AG04450 (cell line): ENCODE measurements around the gene CLIP2. TPM values are rescaled to one million over a fixed set of nuclear protein-coding genes. Genes with fewer than 3 reads are reported as not detected.
"Not testable (repeated sequence)": the region's sequence is repeated elsewhere in the genome, so short reads cannot be mapped to it uniquely, and the experiment has no call there.

ENCODE experiments used
- CTCF ChIA-PET: fragments of 300-600, 350-600 bp; formaldehyde crosslinking; extraction: SDS; loops from one replicate; lab custom pipeline; 2022; ENCODE audit warnings: antibody characterized with exemption, inconsistent platforms; lab: Charles Lee
- POLR2A ChIA-PET: fragments of 350-600 bp; formaldehyde crosslinking; extraction: SDS; loops from one replicate; lab custom pipeline; 2021; ENCODE audit warnings: antibody characterized with exemption, inconsistent platforms; lab: Yijun Ruan, JAX
- DNase-seq: peaks from one replicate; pipeline ENCODE4 v3.0.0-alpha.2; 2011; ENCODE audit warnings: low read depth, low spot score
- H3K27ac ChIP-seq: one replicate; pipeline ENCODE4 v1.5.1; 2012; ENCODE audit warnings: low read depth, low read length, control low read depth
- H3K27me3 ChIP-seq: one replicate; pipeline ENCODE4 v1.6.0; 2012; ENCODE audit warnings: low read length; ENCODE audit not compliant: control insufficient read depth, insufficient read depth
- H3K4me3 ChIP-seq: 2 replicates; pipeline ENCODE4 v1.5.1; 2011; ENCODE audit warnings: mild to moderate bottlenecking, low read depth, low read length, control low read depth
- H3K9me3 ChIP-seq: 2 replicates; pipeline ENCODE4 v1.5.1; 2012; ENCODE audit warnings: low read length; ENCODE audit not compliant: control insufficient read depth, insufficient read depth
- CTCF ChIP-seq: IDR thresholded peaks from 2 replicates; pipeline ENCODE4 v1.5.1; 2011; ENCODE audit warnings: low read depth, low read length, control low read depth, inconsistent platforms
- polyA plus RNA-seq: library from polyadenylated mRNA; depleted of rRNA; stranded (reverse); fragments of >200 nt; gene quantifications from 2 replicates; pipeline ENCODE4 v1.2.3, GENCODE V29; 2011

Gene CLIP2
- polyA plus RNA-seq, 1 experiment = 7.2 TPM

GRCh38 chr7:74329225-74329624, 40.0 kb downstream of the CLIP2 start:
- ChIA-PET POLR2A (no interaction called here), CTCF (interaction anchor here (1.2 kb wide), 1 partner anchor 72 kb away, joined by 5 read pairs; no protein-coding TSS in a partner anchor)
- H3K27ac ChIP-seq = no peak overlapping the region
- H3K27me3 ChIP-seq = no peaks in the 10 kb centered on the region
- no peak overlapping the region for H3K4me3 ChIP-seq
- DNase-seq = no peak
- H3K9me3 ChIP-seq = no peaks in the 10 kb centered on the region; the same call in 1 of the 2 replicates
- TF ChIP-seq CTCF = no peak

- no peak for DNase-seq
- no peak for TF ChIP-seq CTCF
- Histone ChIP-seq H3K4me3 (no peak overlapping the region), H3K9me3 (no peaks in the 10 kb centered on the region), H3K27me3 (no peaks in the 10 kb centered on the region), H3K27ac (no peak overlapping the region)
- ChIA-PET POLR2A (no interaction called here), CTCF (no interaction called here)
Observed at GRCh38 chr7:74332373-74333176, 43.4 kb downstream of the CLIP2 start.

- Histone ChIP-seq H3K4me3 (no peak overlapping the region), H3K9me3 (no peaks in the 10 kb centered on the region; the same call in 1 of the 2 replicates), H3K27me3 (no peaks in the 10 kb centered on the region), H3K27ac (peak overlapping the region; percentile 73)
- peak; percentile 42 for DNase-seq
- POLR2A ChIA-PET = no interaction called here
- CTCF ChIA-PET = no interaction called here
- TF ChIP-seq CTCF = no peak
Observed at GRCh38 chr7:74334030-74334429, 44.8 kb downstream of the CLIP2 start.

- TF ChIP-seq CTCF = no peak
- Histone ChIP-seq H3K4me3 (no peak overlapping the region), H3K27me3 (no peaks in the 10 kb centered on the region), H3K9me3 (no peaks in the 10 kb centered on the region; the same call in 1 of the 2 replicates), H3K27ac (no peak overlapping the region)
- DNase-seq = no peak
- ChIA-PET CTCF (no interaction called here), POLR2A (no interaction called here)
Observed at GRCh38 chr7:74337926-74338325, 48.7 kb downstream of the CLIP2 start.

- H3K27ac ChIP-seq = no peak overlapping the region
- H3K4me3 ChIP-seq = no peak overlapping the region
- ChIA-PET POLR2A (no interaction called here), CTCF (no interaction called here)
- no peaks in the 10 kb centered on the region for H3K27me3 ChIP-seq
- no peaks in the 10 kb centered on the region; the same call in 1 of the 2 replicates for H3K9me3 ChIP-seq
- no peak for TF ChIP-seq CTCF
- no peak for DNase-seq
Observed at GRCh38 chr7:74338366-74339108, 49.3 kb downstream of the CLIP2 start.

GRCh38 chr7:74339648-74340047, 50.4 kb downstream of the CLIP2 start:
- POLR2A ChIA-PET, H3K27ac ChIP-seq, DNase-seq, H3K4me3 ChIP-seq, H3K27me3 ChIP-seq, CTCF ChIA-PET, H3K9me3 ChIP-seq: not testable (repeated sequence)
